HEK293 (cell line): ENCODE data around the gene ZKSCAN8.

Experiments
- GLI2 ChIP-seq: fragments of 450-650 bp; formaldehyde crosslinking; IDR thresholded peaks from 2 replicates; pipeline ENCODE4; 2017; ENCODE audit warnings: missing biosample characterization, missing genetic modification characterization, low read depth, borderline replicate concordance
- INSM2 ChIP-seq: fragments of 450-650 bp; formaldehyde crosslinking; IDR thresholded peaks from 2 replicates; pipeline ENCODE4 v1.5.1; 2016; ENCODE audit warnings: missing biosample characterization, missing genetic modification characterization
- KLF10 ChIP-seq: fragments of 450-650 bp; IDR thresholded peaks from 2 replicates; pipeline ENCODE4 v1.5.1; 2018; ENCODE audit warnings: missing biosample characterization, mild to moderate bottlenecking, missing genetic modification characterization
- REPIN1 ChIP-seq: fragments of 450-650 bp; formaldehyde crosslinking; IDR thresholded peaks from 2 replicates; pipeline ENCODE4 v1.5.1; 2017; ENCODE audit warnings: missing biosample characterization, missing genetic modification characterization, low read depth
- TRIM28 ChIP-seq: IDR thresholded peaks from 2 replicates; pipeline ENCODE4 v1.6.1; 2011; ENCODE audit warnings: low read length, control low read depth, borderline replicate concordance
- ZBTB20 ChIP-seq: fragments of 450-650 bp; formaldehyde crosslinking; IDR thresholded peaks from 2 replicates; pipeline ENCODE4 v1.5.1; 2016; ENCODE audit warnings: missing biosample characterization, missing genetic modification characterization
- ZBTB21 ChIP-seq: fragments of 450-650 bp; formaldehyde crosslinking; IDR thresholded peaks from 2 replicates; pipeline ENCODE4 v1.5.1; 2017; ENCODE audit warnings: missing biosample characterization, missing genetic modification characterization
- ZBTB48 ChIP-seq: fragments of 450-650 bp; formaldehyde crosslinking; IDR thresholded peaks from 2 replicates; pipeline ENCODE4 v1.5.1; 2016; ENCODE audit warnings: missing biosample characterization, missing genetic modification characterization
- ZBTB49 ChIP-seq: fragments of 450-650 bp; formaldehyde crosslinking; IDR thresholded peaks from 2 replicates; pipeline ENCODE4 v1.5.1; 2016; ENCODE audit warnings: missing biosample characterization, missing genetic modification characterization, low read depth
- ZNF202 ChIP-seq: fragments of 450-650 bp; formaldehyde crosslinking; IDR thresholded peaks from 2 replicates; pipeline ENCODE4 v1.5.1; 2016; ENCODE audit warnings: missing biosample characterization, missing genetic modification characterization, borderline replicate concordance
- ZNF221 ChIP-seq: fragments of 450-650 bp; formaldehyde crosslinking; IDR thresholded peaks from 2 replicates; pipeline ENCODE4 v1.5.1; 2017; ENCODE audit warnings: missing biosample characterization, missing genetic modification characterization, borderline replicate concordance
- ZNF23 ChIP-seq: fragments of 450-650 bp; formaldehyde crosslinking; IDR thresholded peaks from 2 replicates; pipeline ENCODE4 v1.5.1; 2016; ENCODE audit warnings: missing biosample characterization, missing genetic modification characterization, borderline replicate concordance
- ZNF394 ChIP-seq: fragments of 450-650 bp; formaldehyde crosslinking; IDR thresholded peaks from 2 replicates; pipeline ENCODE4 v1.5.1; 2016; ENCODE audit warnings: missing biosample characterization, missing genetic modification characterization, mild to moderate bottlenecking, moderate library complexity, borderline replicate concordance
- ZNF416 ChIP-seq: fragments of 450-650 bp; formaldehyde crosslinking; IDR thresholded peaks from 2 replicates; pipeline ENCODE4 v1.5.1; 2016; ENCODE audit warnings: missing biosample characterization, missing genetic modification characterization
- ZNF558 ChIP-seq: fragments of 450-650 bp; formaldehyde crosslinking; IDR thresholded peaks from 2 replicates; pipeline ENCODE4 v1.5.1; 2016; ENCODE audit warnings: missing biosample characterization, missing genetic modification characterization
- ZNF626 ChIP-seq: fragments of 450-650 bp; sonication (Bioruptor Pico); formaldehyde crosslinking; IDR thresholded peaks from 2 replicates; pipeline ENCODE4 v1.5.1; 2018; ENCODE audit warnings: missing biosample characterization, missing genetic modification characterization, inconsistent platforms
- ZNF629 ChIP-seq: fragments of 450-650 bp; formaldehyde crosslinking; IDR thresholded peaks from 2 replicates; pipeline ENCODE4 v1.5.1; 2017; ENCODE audit warnings: missing biosample characterization, missing genetic modification characterization
- ZNF677 ChIP-seq: fragments of 450-650 bp; IDR thresholded peaks from 2 replicates; pipeline ENCODE4 v1.5.0; 2018; ENCODE audit warnings: missing biosample characterization, mild to moderate bottlenecking, missing genetic modification characterization, moderate library complexity
- ZNF701 ChIP-seq: fragments of 450-650 bp; formaldehyde crosslinking; IDR thresholded peaks from 2 replicates; pipeline ENCODE4 v1.5.1; 2016; ENCODE audit warnings: missing biosample characterization, missing genetic modification characterization
- ZNF791 ChIP-seq: fragments of 450-650 bp; formaldehyde crosslinking; IDR thresholded peaks from 2 replicates; pipeline ENCODE4 v1.5.1; 2016; ENCODE audit warnings: missing biosample characterization, missing genetic modification characterization
- ZNF830 ChIP-seq: fragments of 450-650 bp; IDR thresholded peaks from 2 replicates; pipeline ENCODE4 v1.5.0; 2018; ENCODE audit warnings: missing biosample characterization, missing genetic modification characterization, low read depth, mild to moderate bottlenecking, moderate library complexity
- ZNF843 ChIP-seq: fragments of 450-650 bp; formaldehyde crosslinking; IDR thresholded peaks from 2 replicates; pipeline ENCODE4 v1.5.1; 2016; ENCODE audit warnings: missing biosample characterization, missing genetic modification characterization
- TF ChIP-seq, protein P1 (sequence below): fragments of 450-650 bp; formaldehyde crosslinking; IDR thresholded peaks from 2 replicates; pipeline ENCODE4 v1.5.1; 2016; ENCODE audit warnings: missing biosample characterization, missing genetic modification characterization
- TF ChIP-seq, protein P2 (sequence below): fragments of 450-650 bp; formaldehyde crosslinking; IDR thresholded peaks from 2 replicates; pipeline ENCODE4 v1.5.1; 2017; ENCODE audit warnings: missing biosample characterization, missing genetic modification characterization
- TF ChIP-seq, protein P3 (sequence below): fragments of 450-650 bp; formaldehyde crosslinking; optimal IDR thresholded peaks from 2 replicates; pipeline ENCODE3; 2016; ENCODE audit warnings: missing biosample characterization, mild to moderate bottlenecking, missing genetic modification characterization
- TF ChIP-seq, protein P4 (sequence below): fragments of 450-650 bp; formaldehyde crosslinking; IDR thresholded peaks from 2 replicates; pipeline ENCODE4 v1.5.1; 2016; ENCODE audit warnings: missing biosample characterization, missing genetic modification characterization
- TF ChIP-seq, protein P5 (sequence below): fragments of 450-650 bp; formaldehyde crosslinking; IDR thresholded peaks from 2 replicates; pipeline ENCODE4 v1.5.1; 2017; ENCODE audit warnings: missing biosample characterization, missing genetic modification characterization

ZKSCAN8 gene

GRCh38 chr6:28104392-28105244 is 37.1 kb upstream of the ZKSCAN8 start (continued):
- TF ChIP-seq ZNF701 (no peak), GLI2 (tag by site-specific recombination) (no peak), ZBTB49 (no peak), ZNF558 (tag by site-specific recombination) (no peak), TRIM28 (no peak), ZNF677 (no peak), ZNF23 (tag by site-specific recombination) (no peak), KLF10 (tag by site-specific recombination) (no peak), ZNF843 (peak; percentile 51), ZNF629 (peak; percentile 63), ZBTB20 (tag by site-specific recombination) (peak; percentile 85), ZNF416 (tag by site-specific recombination) (no peak), ZBTB21 (tag by site-specific recombination) (0 out of 2 replicates have a peak, but pooled peaks have one; percentile 30), ZNF830 (tag by site-specific recombination) (no peak), ZNF394 (tag by site-specific recombination) (peak; percentile 24; the same call in 1 of the 2 replicates), ZNF221 (tag by site-specific recombination) (no peak), ZBTB48 (tag by site-specific recombination) (peak; percentile 81), INSM2 (tag by site-specific recombination) (no peak), ZNF791 (tag by site-specific recombination) (no peak), ZNF202 (no peak), REPIN1 (no peak), ZNF626 (tag by site-specific recombination) (no peak)
- TF ChIP-seq, protein P1, sequence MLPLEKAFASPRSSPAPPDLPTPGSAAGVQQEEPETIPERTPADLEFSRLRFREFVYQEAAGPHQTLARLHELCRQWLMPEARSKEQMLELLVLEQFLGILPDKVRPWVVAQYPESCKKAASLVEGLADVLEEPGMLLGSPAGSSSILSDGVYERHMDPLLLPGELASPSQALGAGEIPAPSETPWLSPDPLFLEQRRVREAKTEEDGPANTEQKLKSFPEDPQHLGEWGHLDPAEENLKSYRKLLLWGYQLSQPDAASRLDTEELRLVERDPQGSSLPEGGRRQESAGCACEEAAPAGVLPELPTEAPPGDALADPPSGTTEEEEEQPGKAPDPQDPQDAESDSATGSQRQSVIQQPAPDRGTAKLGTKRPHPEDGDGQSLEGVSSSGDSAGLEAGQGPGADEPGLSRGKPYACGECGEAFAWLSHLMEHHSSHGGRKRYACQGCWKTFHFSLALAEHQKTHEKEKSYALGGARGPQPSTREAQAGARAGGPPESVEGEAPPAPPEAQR (tag by site-specific recombination), result no peak
- TF ChIP-seq, protein P2, sequence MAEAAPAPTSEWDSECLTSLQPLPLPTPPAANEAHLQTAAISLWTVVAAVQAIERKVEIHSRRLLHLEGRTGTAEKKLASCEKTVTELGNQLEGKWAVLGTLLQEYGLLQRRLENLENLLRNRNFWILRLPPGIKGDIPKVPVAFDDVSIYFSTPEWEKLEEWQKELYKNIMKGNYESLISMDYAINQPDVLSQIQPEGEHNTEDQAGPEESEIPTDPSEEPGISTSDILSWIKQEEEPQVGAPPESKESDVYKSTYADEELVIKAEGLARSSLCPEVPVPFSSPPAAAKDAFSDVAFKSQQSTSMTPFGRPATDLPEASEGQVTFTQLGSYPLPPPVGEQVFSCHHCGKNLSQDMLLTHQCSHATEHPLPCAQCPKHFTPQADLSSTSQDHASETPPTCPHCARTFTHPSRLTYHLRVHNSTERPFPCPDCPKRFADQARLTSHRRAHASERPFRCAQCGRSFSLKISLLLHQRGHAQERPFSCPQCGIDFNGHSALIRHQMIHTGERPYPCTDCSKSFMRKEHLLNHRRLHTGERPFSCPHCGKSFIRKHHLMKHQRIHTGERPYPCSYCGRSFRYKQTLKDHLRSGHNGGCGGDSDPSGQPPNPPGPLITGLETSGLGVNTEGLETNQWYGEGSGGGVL (tag by site-specific recombination), result no peak
- TF ChIP-seq, protein P3, sequence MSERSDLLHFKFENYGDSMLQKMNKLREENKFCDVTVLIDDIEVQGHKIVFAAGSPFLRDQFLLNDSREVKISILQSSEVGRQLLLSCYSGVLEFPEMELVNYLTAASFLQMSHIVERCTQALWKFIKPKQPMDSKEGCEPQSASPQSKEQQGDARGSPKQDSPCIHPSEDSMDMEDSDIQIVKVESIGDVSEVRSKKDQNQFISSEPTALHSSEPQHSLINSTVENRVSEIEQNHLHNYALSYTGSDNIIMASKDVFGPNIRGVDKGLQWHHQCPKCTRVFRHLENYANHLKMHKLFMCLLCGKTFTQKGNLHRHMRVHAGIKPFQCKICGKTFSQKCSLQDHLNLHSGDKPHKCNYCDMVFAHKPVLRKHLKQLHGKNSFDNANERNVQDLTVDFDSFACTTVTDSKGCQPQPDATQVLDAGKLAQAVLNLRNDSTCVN (tag by site-specific recombination), result peak; percentile 56
- TF ChIP-seq, protein P4, sequence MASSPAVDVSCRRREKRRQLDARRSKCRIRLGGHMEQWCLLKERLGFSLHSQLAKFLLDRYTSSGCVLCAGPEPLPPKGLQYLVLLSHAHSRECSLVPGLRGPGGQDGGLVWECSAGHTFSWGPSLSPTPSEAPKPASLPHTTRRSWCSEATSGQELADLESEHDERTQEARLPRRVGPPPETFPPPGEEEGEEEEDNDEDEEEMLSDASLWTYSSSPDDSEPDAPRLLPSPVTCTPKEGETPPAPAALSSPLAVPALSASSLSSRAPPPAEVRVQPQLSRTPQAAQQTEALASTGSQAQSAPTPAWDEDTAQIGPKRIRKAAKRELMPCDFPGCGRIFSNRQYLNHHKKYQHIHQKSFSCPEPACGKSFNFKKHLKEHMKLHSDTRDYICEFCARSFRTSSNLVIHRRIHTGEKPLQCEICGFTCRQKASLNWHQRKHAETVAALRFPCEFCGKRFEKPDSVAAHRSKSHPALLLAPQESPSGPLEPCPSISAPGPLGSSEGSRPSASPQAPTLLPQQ (tag by site-specific recombination), result peak; percentile 67; the same call in 1 of the 2 replicates
- TF ChIP-seq, protein P5, sequence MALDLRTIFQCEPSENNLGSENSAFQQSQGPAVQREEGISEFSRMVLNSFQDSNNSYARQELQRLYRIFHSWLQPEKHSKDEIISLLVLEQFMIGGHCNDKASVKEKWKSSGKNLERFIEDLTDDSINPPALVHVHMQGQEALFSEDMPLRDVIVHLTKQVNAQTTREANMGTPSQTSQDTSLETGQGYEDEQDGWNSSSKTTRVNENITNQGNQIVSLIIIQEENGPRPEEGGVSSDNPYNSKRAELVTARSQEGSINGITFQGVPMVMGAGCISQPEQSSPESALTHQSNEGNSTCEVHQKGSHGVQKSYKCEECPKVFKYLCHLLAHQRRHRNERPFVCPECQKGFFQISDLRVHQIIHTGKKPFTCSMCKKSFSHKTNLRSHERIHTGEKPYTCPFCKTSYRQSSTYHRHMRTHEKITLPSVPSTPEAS, result no peak; the same call in 1 of the 2 replicates
